K562 (cell line): ENCODE measurements around the gene MASP1. TPM values are rescaled to one million over a fixed set of nuclear protein-coding genes. Genes with fewer than 3 reads are reported as not detected.

ENCODE experiments used
- ATAC-seq: fragments of 200-7000 bp; cut with Tn5 transposase; 3 replicates; pipeline ENCODE4 v1.9.1; 2020; ENCODE audit warnings: moderate library complexity
- BruUV-seq: library from RNA; stranded (reverse); fragments of 400-500 nt; replicated peaks from 2 replicates; lab custom pipeline; 2021; lab: Mats Ljungman, UMichigan
- CTCF ChIA-PET: fragments of 300-600 bp; formaldehyde crosslinking; extraction: SDS; loops from one replicate; lab custom pipeline; 2021; ENCODE audit warnings: low intra/inter-chr PET ratio; lab: Yijun Ruan, JAX
- POLR2A ChIA-PET: fragments of 300-600, 350-650 bp; sonication (Branson Sonifier 250); formaldehyde crosslinking; extraction: SDS; loops from one replicate; lab custom pipeline; 2021; ENCODE audit warnings: antibody characterized with exemption, inconsistent platforms; lab: Yijun Ruan, JAX
- DNase-seq, 4 experiments: peaks; one replicate each; pipeline versions ENCODE4 v3.0.0 to v3.0.0-alpha.2; 2011 to 2018; ENCODE audit warnings: low spot score in 3 of 4, mixed read lengths in 3 of 4; ENCODE audit errors: extremely low read depth in 1 of 4
- FAIRE-seq: peaks from 2 replicates; lab custom pipeline; 2011; peaks lifted over from hg19 to GRCh38; lab: Jason Lieb, UNC
- H2AFZ ChIP-seq: 2 replicates; pipeline ENCODE4 v1.6.0; 2011; ENCODE audit warnings: low read depth, low read length, control low read depth, inconsistent platforms
- H3K27ac ChIP-seq: fragments of 200-600 bp; 3 replicates; pipeline ENCODE4 v1.8.0; 2011; ENCODE audit warnings: low read depth, mild to moderate bottlenecking, control low read depth, inconsistent platforms, low read length, moderate library complexity, mixed read lengths; ENCODE audit errors: extremely low read depth
- H3K27me3 ChIP-seq, 2 experiments: fragments of 300-600 bp in 1 of 2; 2 replicates in 1 of 2; 3 replicates in 1 of 2; pipeline versions ENCODE4 v1.6.0 to v1.8.0; 2011; ENCODE audit warnings: inconsistent platforms in 2 of 2, low read length in 2 of 2, mild to moderate bottlenecking in 1 of 2, mixed read lengths in 1 of 2, moderate library complexity in 1 of 2; ENCODE audit not compliant: control insufficient read depth in 2 of 2, insufficient read depth in 2 of 2
- H3K36me3 ChIP-seq: fragments of 300-600 bp; 3 replicates; pipeline ENCODE4 v1.8.0; 2011; ENCODE audit warnings: mild to moderate bottlenecking, low read length, inconsistent platforms; ENCODE audit not compliant: control insufficient read depth, insufficient read depth
- H3K4me1 ChIP-seq, 2 experiments: fragments of 200-600 bp in 1 of 2; replicated peaks in 1 of 2; 2 replicates in 1 of 2; 3 replicates in 1 of 2; pipeline versions ENCODE4 v1.5.1 to v1.8.0; 2011; ENCODE audit warnings: inconsistent platforms in 2 of 2, low read length in 2 of 2, mild to moderate bottlenecking in 1 of 2, mixed read lengths in 1 of 2, moderate library complexity in 1 of 2; ENCODE audit not compliant: control insufficient read depth in 2 of 2, insufficient read depth in 2 of 2
- H3K4me2 ChIP-seq: 2 replicates; pipeline ENCODE4 v1.6.1; 2011; ENCODE audit warnings: low read length, control low read depth, inconsistent platforms, mixed read lengths; ENCODE audit not compliant: insufficient read depth
- H3K4me3 ChIP-seq: fragments of 200-600 bp; sonication (generic), shearing (Covaris generic); 2 replicates; pipeline ENCODE4 v1.5.1; 2016; ENCODE audit warnings: control low read depth, inconsistent platforms
- H3K79me2 ChIP-seq: fragments of 200-600 bp; 3 replicates; pipeline ENCODE4 v1.8.0; 2011; ENCODE audit warnings: low read length, inconsistent platforms; ENCODE audit not compliant: control insufficient read depth, insufficient read depth
- H3K9ac ChIP-seq, 2 experiments: 2 replicates each; pipeline versions ENCODE4 v1.6.0 to v1.6.1; 2011; ENCODE audit warnings: low read depth in 2 of 2, low read length in 2 of 2, control low read depth in 1 of 2, inconsistent platforms in 1 of 2, mild to moderate bottlenecking in 1 of 2, mixed read lengths in 1 of 2; ENCODE audit not compliant: insufficient read depth in 1 of 2
- H3K9me1 ChIP-seq: one replicate; pipeline ENCODE4 v1.6.0; 2011; ENCODE audit warnings: inconsistent platforms, mild to moderate bottlenecking, low read length, moderate library complexity; ENCODE audit not compliant: control insufficient read depth, insufficient read depth
- H3K9me3 ChIP-seq: replicated peaks from 2 replicates; pipeline ENCODE4 v1.5.1; 2011; ENCODE audit warnings: low read depth, low read length, inconsistent platforms; ENCODE audit not compliant: control insufficient read depth, insufficient read depth
- H4K20me1 ChIP-seq: replicated peaks from 2 replicates; pipeline ENCODE4 v1.6.1; 2011; ENCODE audit warnings: low read length, inconsistent platforms, mixed read lengths; ENCODE audit not compliant: control insufficient read depth, insufficient read depth
- GTF2B ChIP-seq: IDR thresholded peaks from 2 replicates; pipeline ENCODE4 v1.6.1; 2011; ENCODE audit not compliant: insufficient read length; ENCODE audit errors: extremely low read depth
- JUND ChIP-seq, 2 experiments: IDR thresholded peaks; 2 replicates in 1 of 2; 3 replicates in 1 of 2; pipeline ENCODE4 v1.6.1; 2011; ENCODE audit warnings: borderline replicate concordance in 2 of 2, low read depth in 2 of 2, low read length in 2 of 2, improper control_type of control experiment in 1 of 2, missing biosample characterization in 1 of 2, missing genetic modification characterization in 1 of 2, missing genetic modification reagents in 1 of 2
- TAF1 ChIP-seq: IDR thresholded peaks from 2 replicates; pipeline ENCODE4 v1.6.1; 2011; ENCODE audit warnings: mild to moderate bottlenecking, low read length, moderate library complexity; ENCODE audit not compliant: insufficient read depth, control insufficient read depth, severe bottlenecking; ENCODE audit errors: extremely low read depth
- TCF7 ChIP-seq: sonication (generic); IDR thresholded peaks from 2 replicates; pipeline ENCODE4 v1.6.1; 2016; ENCODE audit warnings: antibody characterized with exemption, borderline replicate concordance
- ZNF589 ChIP-seq: fragments of 200-800 bp; sonication (Bioruptor generic); IDR thresholded peaks from 2 replicates; pipeline ENCODE4 v1.6.1; 2016; ENCODE audit warnings: low read depth, missing genetic modification characterization, missing compliant biosample characterization
- WGBS: fragments of 100-300 bp; shearing (Covaris generic); methylation state at CpG from one replicate; pipeline ENCODE4 v1.1.6; 2016; ENCODE audit warnings: low coverage, mixed read lengths; ENCODE audit not compliant: insufficient coverage; ENCODE audit errors: missing lambda C conversion rate; 5-methylcytosine and 5-hydroxymethylcytosine counted together
- in situ Hi-C: fragments of 300-500 bp; cut with MboI; formaldehyde crosslinking; loops from 4 replicates; pipeline ENCODE4 v1.15.0; 2018; ENCODE audit warnings: inconsistent platforms, mixed read lengths
- intact Hi-C: fragments of 100-400 bp; cut with micrococcal nuclease; formaldehyde crosslinking; loops from 2 replicates; pipeline ENCODE4 v1.14.2; 2022
- polyA plus RNA-seq, 8 experiments: library from polyadenylated mRNA; depleted of rRNA in 4 of 8; stranded (reverse) in 5 of 8; unstranded in 3 of 8; fragments of >200 nt; fragmentation: Nextera tagmentation in 2 of 8; fragmentation: Illumina TruSeq in 1 of 8; extraction: Ambion mirVana in 2 of 8; extraction: Trizol in 1 of 8; gene quantifications; 2 replicates each; pipeline versions ENCODE4 v1.2.1 to v1.2.3, GENCODE V29; 2011 to 2014; ENCODE audit warnings: inconsistent platforms in 1 of 8, missing spikeins in 1 of 8
- total RNA-seq, 7 experiments: library from RNA; depleted of rRNA in 6 of 7; stranded (reverse); fragments of >200 nt in 6 of 7; fragmentation: Illumina TruSeq in 2 of 7; extraction: Trizol in 2 of 7; gene quantifications; 2 replicates each; pipeline versions ENCODE4 v1.2.1 to v1.2.3, GENCODE V29; 2011 to 2021; ENCODE audit warnings: low replicate concordance in 1 of 7

Gene MASP1
- total and polyA plus RNA-seq, 9 of the 15 experiments (the other 6 are each of a cell fraction or from before 2014, with no cell fraction given): 0.03 to 0.24 (median 0.20) TPM; not detected in 3

GRCh38 chr3:187257471-187257870, 34.1 kb downstream of the MASP1 start:
- no peaks in the 10 kb centered on the region for H3K9me3 ChIP-seq
- FAIRE-seq: no peak
- WGBS: 2% methylated on average over 6 of the region's 6 CpGs
- H3K79me2 ChIP-seq: no peaks in the 10 kb centered on the region
- H3K4me3 ChIP-seq: no peak overlapping the region
- ChIA-PET CTCF (no interaction called here), POLR2A (interaction anchor here (0.6 kb wide), 1 partner anchor 14 kb away, joined by 3 read pairs; no protein-coding TSS in a partner anchor)
- H3K27me3 ChIP-seq: peaks cover 0 to 9% of the 10 kb centered on the region in 2 experiments; a peak in 1 of 5 replicates
- no peak overlapping the region for H3K4me2 ChIP-seq
- ATAC-seq: no peak
- intact Hi-C loops: no loop called here
- H3K4me1 ChIP-seq: no peaks in the 10 kb centered on the region; a peak in 2 of 5 replicates
- no peak overlapping the region for H2AFZ ChIP-seq
- no peak overlapping the region for H3K27ac ChIP-seq
- TF ChIP-seq GTF2B (no peak), ZNF589 (CRISPR knock-in tag) (no peak), TCF7 (no peak), JUND (IDR thresholded peaks at IDR 0.05; ENCODE audit: borderline replicate concordance, low read depth, low read length) (no peak), JUND (tag; IDR thresholded peaks at IDR 0.05; ENCODE audit: borderline replicate concordance, low read depth, low read length) (no peak), TAF1 (no peak)
- H3K36me3 ChIP-seq: no peaks in the 10 kb centered on the region
- H3K9ac ChIP-seq: no peak overlapping the region
- DNase-seq: no peak
- BruUV-seq: no TSS peak
- no peaks in the 10 kb centered on the region for H4K20me1 ChIP-seq
- in situ Hi-C loops: no loop called here
- no peaks in the 10 kb centered on the region for H3K9me1 ChIP-seq
